H1 (cell line): ENCODE results near the gene LCN12. TPM values are rescaled to one million over a fixed set of nuclear protein-coding genes. Genes with fewer than 3 reads are reported as not detected.

Source experiments
- NANOG ChIP-seq: IDR thresholded peaks from 2 replicates; pipeline ENCODE4 v1.6.1; 2011; ENCODE audit warnings: low read length, low read depth, mild to moderate bottlenecking, inconsistent platforms; ENCODE audit not compliant: insufficient read depth, poor library complexity, severe bottlenecking
- POU5F1 ChIP-seq: IDR thresholded peaks from 2 replicates; pipeline ENCODE4 v1.6.1; 2011; ENCODE audit warnings: low read depth, mild to moderate bottlenecking, low read length, moderate library complexity
- TAF1 ChIP-seq: IDR thresholded peaks from 2 replicates; pipeline ENCODE4 v1.6.1; 2011; ENCODE audit warnings: mild to moderate bottlenecking, low read depth, low read length
- polyA plus RNA-seq, 7 experiments: library from polyadenylated mRNA; depleted of rRNA in 3 of 7; stranded (reverse) in 5 of 7; unstranded in 2 of 7; fragments of >200 nt in 5 of 7; fragments of 200-250 nt in 2 of 7; gene quantifications; 1 replicate in 5 of 7; 2 replicates in 1 of 7; 4 replicates in 1 of 7; pipeline versions ENCODE4 v1.2.1 to v1.2.3, GENCODE V29; 2011 to 2013; ENCODE audit warnings: missing spikeins in 2 of 7, mixed read lengths in 2 of 7
- total RNA-seq: library from RNA; stranded (reverse); fragmentation: NEBNext Ultra II Directional; extraction: Animal tissue kit (Norgen Biotek cat#: 25700); gene quantifications from 2 replicates; pipeline ENCODE4 v1.2.1, GENCODE V29; 2021

LCN12 gene
- total and polyA plus RNA-seq, 2 of the 8 experiments (the other 6 are each of a cell fraction or from before 2014, with no cell fraction given) = 1.1 to 1.7 TPM

DNA sequence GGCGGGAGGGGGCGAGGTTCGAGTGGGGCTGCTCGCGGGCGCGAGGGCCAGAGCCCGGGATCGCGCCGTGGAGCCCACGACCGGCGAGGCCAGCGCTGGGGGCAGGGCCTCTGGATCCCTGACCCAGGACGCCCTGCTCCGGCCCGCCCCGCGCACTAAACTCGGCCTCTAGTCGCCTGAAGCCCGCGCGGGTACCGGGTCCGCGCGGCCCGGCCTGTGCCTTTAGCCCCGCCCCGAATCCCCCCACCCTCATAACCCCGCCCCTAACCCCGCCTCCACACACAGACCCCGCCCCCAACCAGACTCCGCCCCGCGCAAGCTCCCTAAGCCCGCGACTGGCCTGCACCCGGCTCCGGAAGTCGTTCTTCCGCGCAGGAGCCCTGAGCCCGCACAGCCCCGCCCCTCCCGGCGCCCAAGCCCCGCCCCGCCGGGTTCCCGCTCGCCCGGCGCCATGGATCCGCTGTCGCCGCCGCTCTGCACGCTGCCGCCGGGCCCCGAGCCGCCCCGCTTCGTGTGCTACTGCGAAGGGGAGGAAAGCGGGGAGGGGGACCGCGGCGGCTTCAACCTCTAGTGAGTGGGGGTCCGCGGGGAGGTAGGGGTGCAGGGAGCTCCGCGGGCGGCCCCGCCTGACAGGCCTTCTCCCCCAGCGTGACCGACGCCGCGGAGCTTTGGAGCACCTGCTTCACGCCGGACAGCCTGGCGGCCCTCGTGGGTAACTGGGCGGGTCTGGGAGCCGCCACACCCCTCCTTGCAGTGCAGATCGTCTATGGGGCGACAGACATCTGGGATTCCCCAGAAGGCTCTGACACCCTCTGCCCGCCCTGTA lies 40.1 kb downstream of the LCN12 start, which contains the start of gene PAXX (continued):
- no peak for TF ChIP-seq TAF1
- no peak for TF ChIP-seq NANOG
- TF ChIP-seq POU5F1 = no peak
